ENCODE data around the gene CFAP206. TPM values are rescaled to one million over a fixed set of nuclear protein-coding genes. Genes with fewer than 3 reads are reported as not detected.

CFAP206 gene
- total RNA-seq, 2 experiments from 2014 or later: not detected

DNA sequence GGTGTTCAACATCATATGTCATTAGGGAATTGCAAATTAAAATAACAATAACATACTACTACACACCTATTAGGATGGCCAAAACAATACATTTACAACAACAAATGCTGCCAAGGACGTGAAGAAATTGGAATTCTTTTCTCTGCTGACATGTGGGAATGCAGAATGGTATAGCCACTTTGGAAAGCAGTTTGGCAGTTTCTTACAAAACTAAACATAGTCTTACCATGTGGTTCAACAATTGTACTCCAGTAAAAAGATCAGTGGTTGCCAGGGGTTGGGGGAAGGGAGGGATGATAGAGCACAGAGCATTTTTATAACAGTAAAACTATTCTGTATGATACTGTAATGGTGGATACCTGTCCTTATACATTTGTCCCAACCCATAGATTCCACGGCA, 12.3 kb upstream of the CFAP206 start:
- ChIA-PET CTCF (no interaction called here), POLR2A (no interaction called here)
- H3K36me3 Mint-ChIP-seq (ENCODE audit: low read depth): no peaks in the 10 kb centered on the region
- H3K9me3 Mint-ChIP-seq: no peaks in the 10 kb centered on the region
- H3K4me1 Mint-ChIP-seq: peaks cover 1% of the 10 kb centered on the region
- H3K27ac Mint-ChIP-seq: no peak overlapping the region
- DNase-seq: no peak
- H3K27me3 Mint-ChIP-seq: no peaks in the 10 kb centered on the region
- H3K4me3 Mint-ChIP-seq: no peak overlapping the region

DNA sequence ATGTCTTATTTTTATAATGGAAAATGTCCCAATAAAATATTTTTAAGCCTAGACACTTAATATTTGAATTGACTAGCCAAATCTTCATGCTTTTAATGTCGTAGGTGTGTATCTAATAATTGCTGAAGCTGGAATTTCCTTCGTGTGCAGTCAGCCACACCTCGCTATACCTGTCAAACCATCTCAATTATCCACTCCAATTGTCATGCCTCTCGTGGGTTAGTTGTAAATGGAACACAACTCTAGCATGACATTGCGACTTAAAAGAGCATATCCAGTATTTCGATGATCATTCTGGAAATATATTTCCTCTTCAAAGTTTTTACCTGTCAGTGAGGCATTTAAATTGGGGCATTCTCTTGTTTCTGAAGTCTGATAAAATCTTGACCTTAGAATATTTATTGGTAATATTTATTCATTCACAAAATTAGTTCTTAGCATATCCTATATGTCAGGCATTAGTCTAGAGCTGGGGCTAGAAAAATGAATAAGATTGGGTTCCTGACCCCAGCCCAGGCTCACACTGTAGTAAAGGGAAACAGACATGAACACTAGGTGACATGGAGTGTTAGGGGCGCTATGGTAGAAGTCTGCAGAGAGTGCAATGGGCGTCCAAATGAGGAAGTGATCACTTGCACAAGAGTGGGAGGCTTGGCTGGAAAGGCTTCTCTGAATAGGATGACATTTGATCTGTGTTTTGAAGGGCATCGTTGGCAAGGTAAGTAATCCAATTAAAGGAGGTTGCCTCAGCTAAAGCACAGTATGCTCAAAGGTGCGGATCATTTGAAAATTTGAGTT, 11.0 kb upstream of the CFAP206 start:
- no peaks in the 10 kb centered on the region for H3K9me3 Mint-ChIP-seq
- H3K36me3 Mint-ChIP-seq (ENCODE audit: low read depth): no peaks in the 10 kb centered on the region
- no peaks in the 10 kb centered on the region for H3K27me3 Mint-ChIP-seq
- ChIA-PET CTCF (no interaction called here), POLR2A (no interaction called here)
- no peak overlapping the region for H3K4me3 Mint-ChIP-seq
- DNase-seq: no peak
- no peak overlapping the region for H3K27ac Mint-ChIP-seq
- peaks cover 1% of the 10 kb centered on the region for H3K4me1 Mint-ChIP-seq

DNA sequence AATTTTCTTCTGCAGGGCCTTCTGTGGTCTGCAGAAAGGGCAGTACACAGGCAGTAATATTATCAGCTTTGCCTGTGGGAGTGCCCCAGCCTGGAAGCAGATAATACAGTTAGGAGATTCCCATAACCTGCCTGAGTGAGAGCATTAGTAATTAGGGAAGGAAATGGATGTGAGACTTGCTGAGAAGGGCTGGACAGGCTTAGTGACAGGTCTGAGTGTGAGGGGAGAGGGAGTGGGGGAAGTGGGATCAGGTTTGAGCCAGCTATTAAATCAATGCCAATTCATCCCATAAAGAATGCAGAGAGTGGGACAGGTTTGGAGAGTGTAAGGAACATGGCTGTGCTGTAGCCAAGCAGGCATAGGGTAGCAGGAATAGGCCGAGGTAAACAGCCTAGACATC, 10.1 kb upstream of the CFAP206 start:
- no peaks in the 10 kb centered on the region for H3K36me3 Mint-ChIP-seq (ENCODE audit: low read depth)

DNA sequence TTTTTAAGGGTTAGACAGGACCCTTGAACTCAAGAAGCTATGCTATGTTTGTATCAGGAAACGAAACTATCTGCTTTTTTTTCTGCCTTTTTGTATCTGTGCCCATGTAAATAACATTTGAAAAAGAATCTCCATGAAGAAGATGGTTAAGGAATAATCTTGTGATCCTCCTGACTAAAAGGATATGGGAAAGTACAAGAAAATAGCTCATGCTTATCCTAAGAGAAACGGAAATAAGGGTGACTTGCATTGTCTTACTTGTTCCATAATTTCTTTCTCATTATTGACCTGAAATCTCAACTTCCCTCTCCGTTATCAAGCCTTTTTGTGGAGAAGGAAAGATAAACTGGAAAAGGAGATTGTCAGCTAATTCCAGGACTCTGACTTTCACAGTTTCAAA, 5.9 kb upstream of the CFAP206 start:
- POLR2A ChIA-PET: no interaction called here
- Mint-ChIP-seq H3K36me3 (ENCODE audit: low read depth) (no peaks in the 10 kb centered on the region), H3K27ac (no peak overlapping the region), H3K4me1 (no peaks in the 10 kb centered on the region), H3K27me3 (peaks cover 12% of the 10 kb centered on the region), H3K4me3 (no peak overlapping the region), H3K9me3 (no peaks in the 10 kb centered on the region)
- DNase-seq: no peak
- CTCF ChIA-PET: interaction anchor here (3.7 kb wide), 1 partner anchor 9 kb away, joined by 19 read pairs; no protein-coding TSS in a partner anchor

More for the DNA sequence above, 10.1 kb upstream of the CFAP206 start:
- Mint-ChIP-seq H3K27me3 (no peaks in the 10 kb centered on the region), H3K4me3 (no peak overlapping the region), H3K27ac (no peak overlapping the region), H3K9me3 (no peaks in the 10 kb centered on the region), H3K4me1 (peaks cover 1% of the 10 kb centered on the region)
- no peak for DNase-seq
- CTCF ChIA-PET: no interaction called here
- POLR2A ChIA-PET: no interaction called here

DNA sequence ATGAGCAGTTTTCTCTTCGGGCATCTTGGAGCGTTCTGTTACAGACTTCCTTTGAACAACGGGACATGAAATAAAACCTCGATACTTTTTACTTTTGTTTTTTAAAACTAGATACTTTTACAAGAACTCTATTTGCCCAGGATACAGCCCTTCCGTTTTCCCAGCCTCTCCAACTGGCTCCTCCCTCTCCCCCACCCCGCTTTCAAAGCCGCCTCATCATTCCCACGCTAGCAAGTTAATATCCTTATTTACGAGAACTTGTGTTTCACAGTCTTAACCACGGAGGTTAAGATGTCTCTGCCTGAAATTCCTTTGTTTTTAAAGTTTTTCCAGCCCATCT, 241 bp upstream of the CFAP206 start:
- Mint-ChIP-seq H3K4me1 (peaks cover 10% of the 10 kb centered on the region), H3K27me3 (peaks cover 27% of the 10 kb centered on the region), H3K9me3 (no peaks in the 10 kb centered on the region), H3K36me3 (ENCODE audit: low read depth) (no peaks in the 10 kb centered on the region), H3K27ac (peak overlapping the region; percentile 8), H3K4me3 (peak overlapping the region; percentile 63)
- CTCF ChIA-PET: interaction anchor here (0.9 to 2.0 kb wide), 3 partner anchors 14 to 86 kb away, joined by 3 to 7 read pairs (median 6); partner anchors contain the start of gene SMIM8
- POLR2A ChIA-PET: interaction anchor here (0.6 to 1.7 kb wide), 4 partner anchors 15 to 295 kb away, joined by 3 to 7 read pairs (median 4); partner anchors contain the start of gene AKIRIN2
- peak; percentile 19 for DNase-seq

DNA sequence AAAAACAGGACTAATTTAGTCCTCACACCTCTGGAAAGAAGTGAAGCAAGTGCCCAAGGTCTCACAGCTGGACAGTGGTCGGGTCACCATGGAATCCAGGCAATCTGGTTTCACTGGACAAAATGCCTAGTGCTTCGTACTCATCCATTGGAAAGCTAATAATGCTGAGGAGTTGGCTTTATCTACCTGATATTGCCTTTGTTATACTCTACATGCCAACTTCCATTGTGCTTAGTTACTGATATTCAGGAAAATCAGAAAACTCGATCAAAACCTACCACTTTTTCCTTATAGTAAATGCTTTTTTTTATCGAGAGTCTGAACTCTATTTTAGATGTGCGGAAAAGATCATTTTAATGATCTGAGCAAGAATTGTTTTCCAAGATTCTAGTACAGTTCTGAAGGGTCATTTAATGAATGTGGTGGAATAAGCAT, 966 bp downstream of the CFAP206 start:
- ChIA-PET CTCF (interaction anchor here (0.8 to 2.0 kb wide), 5 partner anchors 10 to 489 kb away, joined by 3 to 7 read pairs (median 4); partner anchors contain the start of gene SMIM8), POLR2A (interaction anchor here (0.8 to 1.7 kb wide), 2 partner anchors 292 to 294 kb away, joined by 3 to 7 read pairs; partner anchors contain the start of gene AKIRIN2)
- H3K27me3 Mint-ChIP-seq: peaks cover 27% of the 10 kb centered on the region
- H3K4me1 Mint-ChIP-seq: peaks cover 10% of the 10 kb centered on the region
- no peak for DNase-seq
- no peaks in the 10 kb centered on the region for H3K36me3 Mint-ChIP-seq (ENCODE audit: low read depth)
- peak overlapping the region; percentile 54 for H3K27ac Mint-ChIP-seq
- H3K4me3 Mint-ChIP-seq: peak overlapping the region; percentile 63
- H3K9me3 Mint-ChIP-seq: no peaks in the 10 kb centered on the region

DNA sequence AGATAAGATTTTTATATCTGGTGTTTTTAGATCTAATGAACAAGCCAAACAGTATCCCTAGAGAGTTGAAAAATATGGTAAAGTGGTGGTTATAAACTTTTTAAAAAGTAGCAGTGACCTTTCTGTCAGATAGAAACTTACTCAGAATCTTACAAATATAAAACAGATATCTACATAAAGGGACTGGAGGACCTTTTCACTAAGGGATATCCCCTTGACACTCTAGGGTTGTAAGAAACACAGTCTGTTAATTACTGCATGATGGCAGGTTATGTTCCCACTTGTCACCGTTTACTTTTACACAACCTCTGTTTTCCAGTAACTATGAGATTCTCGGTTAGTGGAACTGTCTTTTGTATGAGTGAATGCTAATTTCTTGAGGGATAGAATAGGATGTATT, 11.5 kb downstream of the CFAP206 start:
- H3K27me3 Mint-ChIP-seq: peaks cover 1% of the 10 kb centered on the region
- POLR2A ChIA-PET: no interaction called here
- no peaks in the 10 kb centered on the region for H3K9me3 Mint-ChIP-seq
- no peak for DNase-seq
- CTCF ChIA-PET: no interaction called here
- H3K4me3 Mint-ChIP-seq: no peak overlapping the region
- no peak overlapping the region for H3K27ac Mint-ChIP-seq
- H3K4me1 Mint-ChIP-seq: no peaks in the 10 kb centered on the region
- no peaks in the 10 kb centered on the region for H3K36me3 Mint-ChIP-seq (ENCODE audit: low read depth)

DNA sequence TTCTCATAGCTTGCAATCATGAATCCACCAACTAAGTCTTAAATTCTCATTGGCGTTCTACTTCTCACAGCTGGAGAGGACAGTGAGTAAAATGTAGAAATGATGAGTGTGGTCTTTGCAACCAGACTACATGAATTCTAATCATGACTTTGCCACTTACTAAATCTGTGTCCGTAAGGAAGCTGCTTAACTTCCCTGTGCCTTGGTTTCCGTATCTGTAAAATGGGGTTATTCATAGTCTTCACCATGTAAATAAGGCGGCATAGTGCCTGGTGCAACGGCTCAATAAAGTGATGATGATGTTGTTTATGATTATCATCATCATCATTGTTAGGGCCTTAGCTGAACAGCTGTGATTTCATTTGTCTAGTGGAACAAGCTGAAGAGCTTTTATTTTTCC, 12.6 kb downstream of the CFAP206 start:
- no peak overlapping the region for H3K27ac Mint-ChIP-seq
- H3K9me3 Mint-ChIP-seq: no peaks in the 10 kb centered on the region
- peaks cover 1% of the 10 kb centered on the region for H3K27me3 Mint-ChIP-seq
- no peaks in the 10 kb centered on the region for H3K36me3 Mint-ChIP-seq (ENCODE audit: low read depth)
- ChIA-PET POLR2A (no interaction called here), CTCF (interaction anchor here (0.6 to 0.9 kb wide), 2 partner anchors 9 to 435 kb away, joined by 3 to 4 read pairs; no protein-coding TSS in a partner anchor)
- DNase-seq: no peak
- H3K4me3 Mint-ChIP-seq: no peak overlapping the region
- H3K4me1 Mint-ChIP-seq: no peaks in the 10 kb centered on the region

DNA sequence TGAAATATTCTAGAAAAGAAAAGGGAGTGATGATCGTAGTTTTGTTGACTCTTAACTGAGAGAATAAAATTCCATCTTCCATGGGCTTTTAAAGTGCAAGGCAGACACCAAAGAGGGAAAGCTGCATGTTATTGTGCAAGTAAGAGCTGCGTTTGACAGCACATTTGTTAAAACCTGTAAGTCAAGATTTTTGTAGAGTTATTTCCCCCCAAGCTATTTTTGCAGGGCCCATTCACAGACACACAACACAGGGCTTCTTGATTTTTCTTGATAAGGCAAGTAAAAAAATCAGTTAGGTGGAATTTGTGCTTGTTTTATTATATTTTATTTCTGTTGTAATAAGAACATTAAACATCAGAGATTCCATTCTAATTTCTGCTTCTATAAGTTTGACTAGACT, 13.8 kb downstream of the CFAP206 start:
- Mint-ChIP-seq H3K9me3 (no peaks in the 10 kb centered on the region), H3K4me1 (no peaks in the 10 kb centered on the region)

DNA sequence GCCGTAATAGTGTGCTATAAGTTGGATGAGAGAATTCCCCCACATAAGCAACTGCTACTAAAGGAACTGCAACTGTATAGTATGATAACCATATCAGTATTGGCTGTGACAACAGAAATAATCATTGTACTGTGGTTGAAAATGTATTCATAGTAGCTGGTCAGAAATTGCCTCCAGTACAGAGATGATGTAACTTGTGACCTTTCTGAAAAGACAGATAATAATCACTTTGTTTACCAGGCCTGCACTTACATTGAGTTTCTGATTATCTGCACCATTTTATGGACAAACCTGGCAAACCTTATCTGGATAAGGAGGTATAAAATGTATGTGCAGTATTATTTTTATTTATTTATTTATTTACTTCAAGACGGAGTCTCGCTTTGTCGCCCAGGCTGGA, 19.0 kb downstream of the CFAP206 start:
- Mint-ChIP-seq H3K4me1 (no peaks in the 10 kb centered on the region), H3K9me3 (no peaks in the 10 kb centered on the region), H3K36me3 (ENCODE audit: low read depth) (no peaks in the 10 kb centered on the region), H3K27me3 (peaks cover 14% of the 10 kb centered on the region), H3K4me3 (no peak overlapping the region), H3K27ac (no peak overlapping the region)
- DNase-seq: no peak
- ChIA-PET CTCF (no interaction called here), POLR2A (no interaction called here)

More for the DNA sequence above, 13.8 kb downstream of the CFAP206 start:
- Mint-ChIP-seq H3K4me3 (no peak overlapping the region), H3K27me3 (peaks cover under 1% of the 10 kb centered on the region), H3K36me3 (ENCODE audit: low read depth) (no peaks in the 10 kb centered on the region), H3K27ac (no peak overlapping the region)
- no peak for DNase-seq
- POLR2A ChIA-PET: no interaction called here
- CTCF ChIA-PET: no interaction called here

DNA sequence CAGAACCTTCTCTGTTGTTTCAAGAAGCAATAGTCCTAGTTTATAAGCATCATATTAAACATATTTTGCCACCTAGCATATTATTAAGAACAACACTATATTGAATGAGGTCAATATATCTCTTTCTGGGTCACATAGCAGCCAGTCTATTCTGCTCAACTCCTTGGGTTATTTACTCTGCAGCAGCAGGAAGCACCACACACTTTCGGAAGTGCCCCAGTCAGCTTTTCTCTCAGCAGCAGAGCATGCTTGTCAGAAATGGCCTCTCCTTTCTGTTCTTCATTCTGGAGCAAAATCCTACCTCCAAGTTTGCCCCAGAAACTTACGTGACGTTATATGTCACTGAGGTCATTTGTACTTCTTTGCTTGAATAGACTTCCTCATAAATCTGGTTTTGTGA, 22.7 kb downstream of the CFAP206 start:
- peaks cover 17% of the 10 kb centered on the region for H3K27me3 Mint-ChIP-seq
- no peak overlapping the region for H3K27ac Mint-ChIP-seq
- no peak for DNase-seq
- H3K4me1 Mint-ChIP-seq: no peaks in the 10 kb centered on the region
- ChIA-PET POLR2A (no interaction called here), CTCF (no interaction called here)
- H3K36me3 Mint-ChIP-seq (ENCODE audit: low read depth): no peaks in the 10 kb centered on the region
- no peak overlapping the region for H3K4me3 Mint-ChIP-seq
- no peaks in the 10 kb centered on the region for H3K9me3 Mint-ChIP-seq

DNA sequence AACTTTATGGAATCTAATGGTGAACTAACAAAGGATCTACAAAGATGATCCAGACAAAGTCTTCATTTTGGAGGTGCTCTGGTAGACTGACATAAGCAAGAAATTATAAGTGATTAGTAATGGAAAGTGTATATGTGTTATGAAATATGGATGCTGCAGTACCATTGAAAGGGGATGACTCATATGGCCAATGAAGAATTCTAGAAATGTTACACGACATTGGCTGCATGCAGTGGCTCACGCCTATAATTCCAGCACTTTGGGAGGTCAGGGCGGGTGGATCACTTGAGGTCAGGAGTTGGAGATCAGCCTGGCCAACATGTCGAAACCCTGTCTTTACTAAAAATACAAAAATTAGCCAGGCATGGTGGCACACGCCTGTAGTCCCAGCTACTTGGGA, 23.5 kb downstream of the CFAP206 start:
- Mint-ChIP-seq H3K27me3 (peaks cover 17% of the 10 kb centered on the region), H3K36me3 (ENCODE audit: low read depth) (no peaks in the 10 kb centered on the region), H3K4me1 (no peaks in the 10 kb centered on the region), H3K4me3 (no peak overlapping the region), H3K9me3 (no peaks in the 10 kb centered on the region), H3K27ac (no peak overlapping the region)
- CTCF ChIA-PET: no interaction called here
- DNase-seq: no peak
- POLR2A ChIA-PET: no interaction called here

DNA sequence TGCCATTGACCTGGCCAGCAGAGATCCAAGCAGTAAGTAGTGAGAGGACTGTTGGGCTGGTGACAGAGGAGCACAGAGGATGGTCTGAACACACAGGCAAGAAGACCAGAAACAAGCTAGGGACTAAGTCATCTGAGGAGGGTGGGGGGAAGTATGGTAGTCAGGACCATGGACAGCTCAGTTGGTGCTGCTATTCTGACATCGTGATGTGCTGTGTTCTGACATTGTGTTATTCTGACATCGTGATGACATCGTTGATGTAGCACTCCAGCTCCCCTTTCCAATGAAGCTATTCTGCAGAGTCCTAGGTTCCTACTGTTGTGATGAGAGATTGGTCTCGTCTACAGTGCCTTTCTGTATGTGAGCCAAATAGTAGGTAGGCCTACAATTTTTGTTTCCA, 28.7 kb downstream of the CFAP206 start:
- Mint-ChIP-seq H3K4me3 (no peak overlapping the region), H3K27ac (no peak overlapping the region), H3K4me1 (no peaks in the 10 kb centered on the region), H3K36me3 (ENCODE audit: low read depth) (no peaks in the 10 kb centered on the region), H3K27me3 (peaks cover 3% of the 10 kb centered on the region), H3K9me3 (peaks cover 3% of the 10 kb centered on the region)
- CTCF ChIA-PET: interaction anchor here (0.6 kb wide), 1 partner anchor 1382 kb away, joined by 3 read pairs; no protein-coding TSS in a partner anchor
- POLR2A ChIA-PET: no interaction called here
- peak; percentile 64 for DNase-seq

DNA sequence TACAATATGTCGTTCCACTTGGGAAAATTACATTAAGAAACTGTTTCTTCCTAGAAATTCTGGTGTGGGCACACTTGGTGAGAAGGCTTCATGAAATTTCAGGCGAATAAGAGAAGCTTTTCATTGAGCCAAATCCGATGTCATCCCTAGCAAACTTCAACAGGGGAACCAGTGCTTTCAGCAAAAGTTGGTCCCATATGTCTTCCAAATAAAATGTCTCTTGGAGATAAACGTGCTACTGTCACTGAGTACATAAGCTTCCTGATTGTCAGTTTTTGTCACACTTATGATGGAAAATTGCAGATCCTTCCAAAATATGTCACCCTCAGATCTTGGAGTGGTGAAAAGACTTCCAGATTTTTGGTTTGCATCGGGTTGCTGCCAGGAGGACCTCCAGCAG, 33.9 kb downstream of the CFAP206 start:
- peaks cover 11% of the 10 kb centered on the region for H3K27me3 Mint-ChIP-seq
- H3K4me1 Mint-ChIP-seq: no peaks in the 10 kb centered on the region
- no peak overlapping the region for H3K27ac Mint-ChIP-seq
- H3K36me3 Mint-ChIP-seq (ENCODE audit: low read depth): no peaks in the 10 kb centered on the region
- no peak overlapping the region for H3K4me3 Mint-ChIP-seq
- POLR2A ChIA-PET: no interaction called here
- no peaks in the 10 kb centered on the region for H3K9me3 Mint-ChIP-seq
- CTCF ChIA-PET: no interaction called here
- DNase-seq: no peak
